Measurements from ENCODE around the gene SERPINA4. TPM values are rescaled to one million over a fixed set of nuclear protein-coding genes. Genes with fewer than 3 reads are reported as not detected.

Gene SERPINA4
- polyA plus RNA-seq, 1 donor from 2014 or later: not detected

DNA sequence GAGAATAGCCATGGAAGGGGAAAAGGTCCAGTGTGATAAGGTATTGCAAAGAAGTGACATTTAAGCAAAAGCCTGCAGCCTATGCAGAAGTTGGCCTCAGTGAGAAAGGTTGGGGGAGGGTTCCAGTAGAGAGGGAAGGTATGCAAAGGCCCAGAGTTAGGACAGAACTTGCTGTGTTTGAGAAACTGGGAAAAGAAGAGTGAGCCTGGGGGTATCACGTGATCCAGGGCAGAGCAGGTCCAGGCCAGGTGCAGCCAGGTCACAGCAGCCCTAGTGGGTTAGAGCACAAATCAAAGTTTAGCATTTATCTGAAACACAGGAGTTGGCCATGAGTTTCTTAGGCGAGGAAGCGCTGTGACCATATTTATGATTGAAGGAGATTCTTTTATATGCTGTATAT lies 21.6 kb downstream of the SERPINA4 start:
- Histone ChIP-seq H3K4me3 (ENCODE audit: low read length) (no peak overlapping the region), H3K79me2 (replicated peaks; ENCODE audit: insufficient read depth, low read length) (no peaks in the 10 kb centered on the region), H4K20me1 (ENCODE audit: insufficient read depth) (no peaks in the 10 kb centered on the region), H3K36me3 (ENCODE audit: insufficient read depth, low read length) (no peaks in the 10 kb centered on the region), H2AFZ (ENCODE audit: low read depth, low read length) (no peak overlapping the region), H3K9me3 (ENCODE audit: low read length) (no peaks in the 10 kb centered on the region), H3K9ac (ENCODE audit: low read length) (no peak overlapping the region), H3K27me3 (ENCODE audit: insufficient read depth, low read depth, low read length) (no peaks in the 10 kb centered on the region), H3F3A (ENCODE audit: insufficient read depth, low read length, poor library complexity, severe bottlenecking) (no peaks in the 10 kb centered on the region), H3K9me2 (ENCODE audit: insufficient read depth, low read length) (no peaks in the 10 kb centered on the region), H3K27ac (ENCODE audit: low read length) (no peak overlapping the region), H3K4me2 (ENCODE audit: low read length) (no peak overlapping the region)
- TF ChIP-seq TAF1 (IDR thresholded peaks at IDR 0.05; ENCODE audit: low read depth) (no peak), MXI1 (conservative IDR thresholded peaks at IDR 0.05; ENCODE audit: poor library complexity, severe bottlenecking) (no peak), SMC3 (conservative IDR thresholded peaks at IDR 0.05; ENCODE audit: poor library complexity) (no peak), EZH2 (IDR thresholded peaks at IDR 0.05; ENCODE audit: borderline replicate concordance, insufficient read depth, low read length, poor library complexity, severe bottlenecking) (no peak), RAD21 (conservative IDR thresholded peaks at IDR 0.05) (no peak), POLR2AphosphoS5 (IDR thresholded peaks at IDR 0.05) (no peak), EP300 (conservative IDR thresholded peaks at IDR 0.05; ENCODE audit: poor library complexity, severe bottlenecking) (no peak)
- TF ChIP-seq, protein P1, sequence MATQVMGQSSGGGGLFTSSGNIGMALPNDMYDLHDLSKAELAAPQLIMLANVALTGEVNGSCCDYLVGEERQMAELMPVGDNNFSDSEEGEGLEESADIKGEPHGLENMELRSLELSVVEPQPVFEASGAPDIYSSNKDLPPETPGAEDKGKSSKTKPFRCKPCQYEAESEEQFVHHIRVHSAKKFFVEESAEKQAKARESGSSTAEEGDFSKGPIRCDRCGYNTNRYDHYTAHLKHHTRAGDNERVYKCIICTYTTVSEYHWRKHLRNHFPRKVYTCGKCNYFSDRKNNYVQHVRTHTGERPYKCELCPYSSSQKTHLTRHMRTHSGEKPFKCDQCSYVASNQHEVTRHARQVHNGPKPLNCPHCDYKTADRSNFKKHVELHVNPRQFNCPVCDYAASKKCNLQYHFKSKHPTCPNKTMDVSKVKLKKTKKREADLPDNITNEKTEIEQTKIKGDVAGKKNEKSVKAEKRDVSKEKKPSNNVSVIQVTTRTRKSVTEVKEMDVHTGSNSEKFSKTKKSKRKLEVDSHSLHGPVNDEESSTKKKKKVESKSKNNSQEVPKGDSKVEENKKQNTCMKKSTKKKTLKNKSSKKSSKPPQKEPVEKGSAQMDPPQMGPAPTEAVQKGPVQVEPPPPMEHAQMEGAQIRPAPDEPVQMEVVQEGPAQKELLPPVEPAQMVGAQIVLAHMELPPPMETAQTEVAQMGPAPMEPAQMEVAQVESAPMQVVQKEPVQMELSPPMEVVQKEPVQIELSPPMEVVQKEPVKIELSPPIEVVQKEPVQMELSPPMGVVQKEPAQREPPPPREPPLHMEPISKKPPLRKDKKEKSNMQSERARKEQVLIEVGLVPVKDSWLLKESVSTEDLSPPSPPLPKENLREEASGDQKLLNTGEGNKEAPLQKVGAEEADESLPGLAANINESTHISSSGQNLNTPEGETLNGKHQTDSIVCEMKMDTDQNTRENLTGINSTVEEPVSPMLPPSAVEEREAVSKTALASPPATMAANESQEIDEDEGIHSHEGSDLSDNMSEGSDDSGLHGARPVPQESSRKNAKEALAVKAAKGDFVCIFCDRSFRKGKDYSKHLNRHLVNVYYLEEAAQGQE (IDR thresholded peaks at IDR 0.05; ENCODE audit: borderline replicate concordance): no peak
- TF ChIP-seq, protein P2, sequence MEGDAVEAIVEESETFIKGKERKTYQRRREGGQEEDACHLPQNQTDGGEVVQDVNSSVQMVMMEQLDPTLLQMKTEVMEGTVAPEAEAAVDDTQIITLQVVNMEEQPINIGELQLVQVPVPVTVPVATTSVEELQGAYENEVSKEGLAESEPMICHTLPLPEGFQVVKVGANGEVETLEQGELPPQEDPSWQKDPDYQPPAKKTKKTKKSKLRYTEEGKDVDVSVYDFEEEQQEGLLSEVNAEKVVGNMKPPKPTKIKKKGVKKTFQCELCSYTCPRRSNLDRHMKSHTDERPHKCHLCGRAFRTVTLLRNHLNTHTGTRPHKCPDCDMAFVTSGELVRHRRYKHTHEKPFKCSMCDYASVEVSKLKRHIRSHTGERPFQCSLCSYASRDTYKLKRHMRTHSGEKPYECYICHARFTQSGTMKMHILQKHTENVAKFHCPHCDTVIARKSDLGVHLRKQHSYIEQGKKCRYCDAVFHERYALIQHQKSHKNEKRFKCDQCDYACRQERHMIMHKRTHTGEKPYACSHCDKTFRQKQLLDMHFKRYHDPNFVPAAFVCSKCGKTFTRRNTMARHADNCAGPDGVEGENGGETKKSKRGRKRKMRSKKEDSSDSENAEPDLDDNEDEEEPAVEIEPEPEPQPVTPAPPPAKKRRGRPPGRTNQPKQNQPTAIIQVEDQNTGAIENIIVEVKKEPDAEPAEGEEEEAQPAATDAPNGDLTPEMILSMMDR (IDR thresholded peaks at IDR 0.05; ENCODE audit: poor library complexity, severe bottlenecking): no peak

DNA sequence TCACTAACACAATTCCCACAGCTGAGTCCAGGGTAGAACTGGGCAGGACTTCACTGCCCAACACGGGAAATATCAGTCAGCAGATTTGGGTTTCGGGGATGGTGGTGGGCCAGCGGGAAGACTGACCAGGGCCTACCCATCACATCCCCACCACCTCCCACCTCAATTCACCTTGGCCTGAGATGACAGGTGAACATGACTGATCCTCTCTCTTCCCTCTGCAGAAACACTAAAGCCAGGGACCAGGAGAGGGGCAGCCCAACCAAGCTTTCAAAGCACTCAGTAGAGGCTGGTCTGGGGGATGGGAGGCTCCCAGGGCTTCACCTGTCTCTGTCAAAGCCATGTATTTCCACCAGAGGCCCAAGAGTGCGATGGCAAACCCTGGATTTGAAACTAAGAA lies 22.3 kb downstream of the SERPINA4 start:
- Histone ChIP-seq H2AFZ (ENCODE audit: low read depth, low read length) (no peak overlapping the region), H3K9me3 (ENCODE audit: low read length) (no peaks in the 10 kb centered on the region), H3K36me3 (ENCODE audit: insufficient read depth, low read length) (no peaks in the 10 kb centered on the region), H3F3A (ENCODE audit: insufficient read depth, low read length, poor library complexity, severe bottlenecking) (no peaks in the 10 kb centered on the region), H3K27ac (ENCODE audit: low read length) (no peak overlapping the region), H4K20me1 (ENCODE audit: insufficient read depth) (no peaks in the 10 kb centered on the region), H3K79me2 (replicated peaks; ENCODE audit: insufficient read depth, low read length) (no peaks in the 10 kb centered on the region), H3K9ac (ENCODE audit: low read length) (no peak overlapping the region), H3K4me3 (ENCODE audit: low read length) (no peak overlapping the region), H3K9me2 (ENCODE audit: insufficient read depth, low read length) (no peaks in the 10 kb centered on the region), H3K27me3 (ENCODE audit: insufficient read depth, low read depth, low read length) (no peaks in the 10 kb centered on the region), H3K4me2 (ENCODE audit: low read length) (no peak overlapping the region)
- TF ChIP-seq EP300 (conservative IDR thresholded peaks at IDR 0.05; ENCODE audit: poor library complexity, severe bottlenecking) (no peak), SMC3 (conservative IDR thresholded peaks at IDR 0.05; ENCODE audit: poor library complexity) (no peak), POLR2AphosphoS5 (IDR thresholded peaks at IDR 0.05) (no peak), RAD21 (conservative IDR thresholded peaks at IDR 0.05) (no peak), MXI1 (conservative IDR thresholded peaks at IDR 0.05; ENCODE audit: poor library complexity, severe bottlenecking) (no peak), TAF1 (IDR thresholded peaks at IDR 0.05; ENCODE audit: low read depth) (no peak)
- TF ChIP-seq, protein P1 (IDR thresholded peaks at IDR 0.05; ENCODE audit: borderline replicate concordance): no peak
